CD14-positive monocyte (primary cell): Measurements from ENCODE around the gene IL15RA. TPM values are rescaled to one million over a fixed set of nuclear protein-coding genes. Genes with fewer than 3 reads are reported as not detected.

Experiments
- DNase-seq, 3 donors: peaks; one replicate each; pipeline ENCODE4 v3.0.0-alpha.2; 2011 to 2022
- H2AFZ ChIP-seq: 2 replicates; pipeline ENCODE4 v1.6.0; 2012; ENCODE audit warnings: mild to moderate bottlenecking, low read depth, low read length, inconsistent platforms; ENCODE audit not compliant: insufficient read depth, poor library complexity, severe bottlenecking
- H3K27ac ChIP-seq, 2 donors: 1 replicate in 1 of 2; 2 replicates in 1 of 2; pipeline ENCODE4 v1.5.1; 2012 to 2013; ENCODE audit warnings: low read length in 2 of 2, control low read depth in 1 of 2, inconsistent platforms in 1 of 2, low read depth in 1 of 2, mild to moderate bottlenecking in 1 of 2
- H3K27me3 ChIP-seq, 2 donors: one replicate each; pipeline versions ENCODE4 v1.6.0 to v1.6.1; 2011 to 2013; ENCODE audit warnings: low read length in 2 of 2; ENCODE audit not compliant: control insufficient read depth in 2 of 2, insufficient read depth in 2 of 2
- H3K36me3 ChIP-seq, 2 donors: replicated peaks in 1 of 2; 1 replicate in 1 of 2; 2 replicates in 1 of 2; pipeline versions ENCODE4 v1.5.1 to v1.6.1; 2012 to 2013; ENCODE audit warnings: low read length in 2 of 2, control low read depth in 1 of 2, inconsistent platforms in 1 of 2, mild to moderate bottlenecking in 1 of 2; ENCODE audit not compliant: insufficient read depth in 2 of 2, control insufficient read depth in 1 of 2
- H3K4me1 ChIP-seq, 2 donors: 1 replicate in 1 of 2; 2 replicates in 1 of 2; pipeline versions ENCODE4 v1.5.1 to v1.6.1; 2012 to 2013; ENCODE audit warnings: low read length in 2 of 2, control low read depth in 1 of 2, inconsistent platforms in 1 of 2, mild to moderate bottlenecking in 1 of 2, moderate library complexity in 1 of 2; ENCODE audit not compliant: insufficient read depth in 2 of 2, control insufficient read depth in 1 of 2
- H3K4me2 ChIP-seq: replicated peaks from 2 replicates; pipeline ENCODE3; 2012; ENCODE audit warnings: low read length, moderate library complexity, mild to moderate bottlenecking; ENCODE audit not compliant: poor library complexity, severe bottlenecking; ENCODE audit errors: extremely low read depth
- H3K4me3 ChIP-seq, 3 experiments: fragments of 200-600 bp in 1 of 3; sonication (generic) in 1 of 3; replicated peaks in 1 of 3; 1 replicate in 2 of 3; 2 replicates in 1 of 3; pipeline ENCODE4 v1.5.1; 2011 to 2013; ENCODE audit warnings: low read length in 3 of 3, mild to moderate bottlenecking in 3 of 3, control low read depth in 2 of 3, low read depth in 2 of 3, inconsistent platforms in 1 of 3, moderate library complexity in 1 of 3
- H3K79me2 ChIP-seq: 2 replicates; pipeline ENCODE4 v1.6.0; 2012; ENCODE audit warnings: mild to moderate bottlenecking, control low read depth, inconsistent platforms, low read length, moderate library complexity; ENCODE audit not compliant: insufficient read depth
- H3K9ac ChIP-seq: 2 replicates; pipeline ENCODE4 v1.6.0; 2017; ENCODE audit warnings: low read length, mild to moderate bottlenecking; ENCODE audit not compliant: insufficient read depth, poor library complexity, severe bottlenecking
- H3K9me3 ChIP-seq, 2 donors: replicated peaks in 1 of 2; 1 replicate in 1 of 2; 2 replicates in 1 of 2; pipeline versions ENCODE4 v1.5.1 to v1.6.1; 2012 to 2013; ENCODE audit warnings: low read length in 2 of 2, control low read depth in 1 of 2; ENCODE audit not compliant: control insufficient read depth in 1 of 2, insufficient read depth in 1 of 2
- H4K20me1 ChIP-seq: 2 replicates; pipeline ENCODE4 v1.6.0; 2012; ENCODE audit warnings: mild to moderate bottlenecking, low read length, control low read depth, moderate library complexity; ENCODE audit not compliant: insufficient read depth
- H3K27ac Mint-ChIP-seq, 7 donors: one replicate each; pipeline ENCODE4 v1.8.0; 2020; ENCODE audit warnings: mild to moderate bottlenecking in 7 of 7, mixed read lengths in 7 of 7, moderate library complexity in 6 of 7, inconsistent platforms in 2 of 7
- H3K27me3 Mint-ChIP-seq, 3 donors: one replicate each; pipeline ENCODE4 v1.8.0; 2021 to 2022; ENCODE audit warnings: low read depth in 3 of 3, mild to moderate bottlenecking in 3 of 3, mixed read lengths in 3 of 3, moderate library complexity in 3 of 3, inconsistent platforms in 1 of 3
- H3K36me3 Mint-ChIP-seq, 2 donors: one replicate each; pipeline ENCODE4 v1.8.0; 2020; ENCODE audit warnings: mixed read lengths in 2 of 2, inconsistent platforms in 1 of 2, mild to moderate bottlenecking in 1 of 2
- H3K4me1 Mint-ChIP-seq: one replicate; pipeline ENCODE4 v1.8.0; 2020; ENCODE audit warnings: mild to moderate bottlenecking, mixed read lengths
- H3K4me3 Mint-ChIP-seq, 2 donors: one replicate each; pipeline ENCODE4 v1.8.0; 2020; ENCODE audit warnings: mild to moderate bottlenecking in 2 of 2, mixed read lengths in 2 of 2, moderate library complexity in 1 of 2
- H3K9me3 Mint-ChIP-seq, 7 donors: one replicate each; pipeline ENCODE4 v1.8.0; 2020 to 2022; ENCODE audit warnings: mixed read lengths in 7 of 7, mild to moderate bottlenecking in 6 of 7, moderate library complexity in 6 of 7, inconsistent platforms in 2 of 7
- CTCF ChIP-seq: fragments of 200-600 bp; IDR thresholded peaks from one replicate; pipeline ENCODE4 v1.8.0; 2022; ENCODE audit warnings: antibody characterized with exemption, mild to moderate bottlenecking
- WGBS: methylation state at CpG from one replicate; pipeline ENCODE4 v1.1.5; 2013; ENCODE audit warnings: missing lambda C conversion rate; ENCODE audit not compliant: insufficient coverage; 5-methylcytosine and 5-hydroxymethylcytosine counted together
- intact Hi-C, 2 donors: fragments of 100-400 bp; cut with micrococcal nuclease; formaldehyde crosslinking; loops; one replicate each; pipeline versions ENCODE4 v1.15.0 to v1.15.1; 2023
- polyA plus RNA-seq, 3 donors: library from polyadenylated mRNA; depleted of rRNA in 1 of 3; unstranded in 2 of 3; stranded (reverse) in 1 of 3; fragments of 300-500 nt in 2 of 3; fragments of >200 nt in 1 of 3; fragmentation: Illumina TruSeq in 2 of 3; gene quantifications; 1 replicate in 2 of 3; 2 replicates in 1 of 3; pipeline ENCODE4 v1.2.3, GENCODE V29; 2012 to 2021

IL15RA gene
- polyA plus RNA-seq, 3 donors = 12.4 to 23.1 (median 12.6) TPM

- Histone ChIP-seq H3K79me2 (no peaks in the 10 kb centered on the region), H3K36me3 (no peaks in the 10 kb centered on the region), H3K4me1 (no peaks in the 10 kb centered on the region), H3K9ac (no peak overlapping the region), H3K4me2 (no peak overlapping the region), H3K27ac (no peak overlapping the region), H4K20me1 (no peaks in the 10 kb centered on the region), H3K4me3 (no peak overlapping the region), H2AFZ (no peak overlapping the region), H3K27me3 (no peaks in the 10 kb centered on the region), H3K9me3 (peaks cover 4% of the 10 kb centered on the region in 2 donors)
- H3K36me3 Mint-ChIP-seq = no peaks in the 10 kb centered on the region
- H3K4me1 Mint-ChIP-seq = peaks cover 8% of the 10 kb centered on the region
- 84% methylated on average over 14 of the region's 15 CpGs for WGBS
- no peak for TF ChIP-seq CTCF
- H3K27ac Mint-ChIP-seq = peak overlapping the region in 1 of 7 donors; percentile 7
- no peak overlapping the region for H3K4me3 Mint-ChIP-seq
- peaks cover 0 to 2% (median 0%) of the 10 kb centered on the region in 3 donors for H3K27me3 Mint-ChIP-seq
- H3K9me3 Mint-ChIP-seq = peaks cover 2 to 6% (median 5%) of the 10 kb centered on the region in 7 donors
- no peak for DNase-seq
- intact Hi-C loops = no loop called here
Observed at GRCh38 chr10:6012121-6012905, 35.0 kb upstream of the IL15RA start.

GRCh38 chr10:6011558-6011957 is 34.2 kb upstream of the IL15RA start:
- Mint-ChIP-seq H3K36me3 (no peaks in the 10 kb centered on the region), H3K27me3 (peaks cover 0 to 2% (median 0%) of the 10 kb centered on the region in 3 donors), H3K27ac (peak overlapping the region in 1 of 7 donors; percentile 33), H3K4me3 (no peak overlapping the region), H3K4me1 (peaks cover 8% of the 10 kb centered on the region), H3K9me3 (peaks cover 2 to 12% (median 5%) of the 10 kb centered on the region in 7 donors)
- TF ChIP-seq CTCF = no peak
- no peak for DNase-seq
- Histone ChIP-seq H3K9ac (no peak overlapping the region), H3K4me3 (no peak overlapping the region), H3K79me2 (no peaks in the 10 kb centered on the region), H2AFZ (no peak overlapping the region), H3K27ac (no peak overlapping the region), H3K36me3 (no peaks in the 10 kb centered on the region), H3K4me1 (no peaks in the 10 kb centered on the region), H3K27me3 (no peaks in the 10 kb centered on the region), H3K9me3 (peaks cover 4% of the 10 kb centered on the region in 2 donors), H4K20me1 (no peaks in the 10 kb centered on the region), H3K4me2 (no peak overlapping the region)
- intact Hi-C loops = no loop called here
- 77% methylated on average over 7 of the region's 8 CpGs for WGBS
